CD14-positive monocyte (primary cell): Measurements from ENCODE around the gene ARCN1. TPM values are rescaled to one million over a fixed set of nuclear protein-coding genes. Genes with fewer than 3 reads are reported as not detected.
"Not testable (repeated sequence)": the region's sequence is repeated elsewhere in the genome, so short reads cannot be mapped to it uniquely, and the experiment has no call there.

Experiments used
- DNase-seq, 3 donors: peaks; one replicate each; pipeline ENCODE4 v3.0.0-alpha.2; 2011 to 2022
- H2AFZ ChIP-seq: 2 replicates; pipeline ENCODE4 v1.6.0; 2012; ENCODE audit warnings: mild to moderate bottlenecking, low read depth, low read length, inconsistent platforms; ENCODE audit not compliant: insufficient read depth, poor library complexity, severe bottlenecking
- H3K27ac ChIP-seq, 2 donors: 1 replicate in 1 of 2; 2 replicates in 1 of 2; pipeline ENCODE4 v1.5.1; 2012 to 2013; ENCODE audit warnings: low read length in 2 of 2, control low read depth in 1 of 2, inconsistent platforms in 1 of 2, low read depth in 1 of 2, mild to moderate bottlenecking in 1 of 2
- H3K27me3 ChIP-seq, 2 donors: one replicate each; pipeline versions ENCODE4 v1.6.0 to v1.6.1; 2011 to 2013; ENCODE audit warnings: low read length in 2 of 2; ENCODE audit not compliant: control insufficient read depth in 2 of 2, insufficient read depth in 2 of 2
- H3K36me3 ChIP-seq, 2 donors: replicated peaks in 1 of 2; 1 replicate in 1 of 2; 2 replicates in 1 of 2; pipeline versions ENCODE4 v1.5.1 to v1.6.1; 2012 to 2013; ENCODE audit warnings: low read length in 2 of 2, control low read depth in 1 of 2, inconsistent platforms in 1 of 2, mild to moderate bottlenecking in 1 of 2; ENCODE audit not compliant: insufficient read depth in 2 of 2, control insufficient read depth in 1 of 2
- H3K4me1 ChIP-seq, 2 donors: 1 replicate in 1 of 2; 2 replicates in 1 of 2; pipeline versions ENCODE4 v1.5.1 to v1.6.1; 2012 to 2013; ENCODE audit warnings: low read length in 2 of 2, control low read depth in 1 of 2, inconsistent platforms in 1 of 2, mild to moderate bottlenecking in 1 of 2, moderate library complexity in 1 of 2; ENCODE audit not compliant: insufficient read depth in 2 of 2, control insufficient read depth in 1 of 2
- H3K4me2 ChIP-seq: replicated peaks from 2 replicates; pipeline ENCODE3; 2012; ENCODE audit warnings: low read length, moderate library complexity, mild to moderate bottlenecking; ENCODE audit not compliant: poor library complexity, severe bottlenecking; ENCODE audit errors: extremely low read depth
- H3K4me3 ChIP-seq, 3 experiments: fragments of 200-600 bp in 1 of 3; sonication (generic) in 1 of 3; replicated peaks in 1 of 3; 1 replicate in 2 of 3; 2 replicates in 1 of 3; pipeline ENCODE4 v1.5.1; 2011 to 2013; ENCODE audit warnings: low read length in 3 of 3, mild to moderate bottlenecking in 3 of 3, control low read depth in 2 of 3, low read depth in 2 of 3, inconsistent platforms in 1 of 3, moderate library complexity in 1 of 3
- H3K79me2 ChIP-seq: 2 replicates; pipeline ENCODE4 v1.6.0; 2012; ENCODE audit warnings: mild to moderate bottlenecking, control low read depth, inconsistent platforms, low read length, moderate library complexity; ENCODE audit not compliant: insufficient read depth
- H3K9ac ChIP-seq: 2 replicates; pipeline ENCODE4 v1.6.0; 2017; ENCODE audit warnings: low read length, mild to moderate bottlenecking; ENCODE audit not compliant: insufficient read depth, poor library complexity, severe bottlenecking
- H3K9me3 ChIP-seq, 2 donors: replicated peaks in 1 of 2; 1 replicate in 1 of 2; 2 replicates in 1 of 2; pipeline versions ENCODE4 v1.5.1 to v1.6.1; 2012 to 2013; ENCODE audit warnings: low read length in 2 of 2, control low read depth in 1 of 2; ENCODE audit not compliant: control insufficient read depth in 1 of 2, insufficient read depth in 1 of 2
- H4K20me1 ChIP-seq: 2 replicates; pipeline ENCODE4 v1.6.0; 2012; ENCODE audit warnings: mild to moderate bottlenecking, low read length, control low read depth, moderate library complexity; ENCODE audit not compliant: insufficient read depth
- H3K27ac Mint-ChIP-seq, 7 donors: one replicate each; pipeline ENCODE4 v1.8.0; 2020; ENCODE audit warnings: mild to moderate bottlenecking in 7 of 7, mixed read lengths in 7 of 7, moderate library complexity in 6 of 7, inconsistent platforms in 2 of 7
- H3K27me3 Mint-ChIP-seq, 3 donors: one replicate each; pipeline ENCODE4 v1.8.0; 2021 to 2022; ENCODE audit warnings: low read depth in 3 of 3, mild to moderate bottlenecking in 3 of 3, mixed read lengths in 3 of 3, moderate library complexity in 3 of 3, inconsistent platforms in 1 of 3
- H3K36me3 Mint-ChIP-seq, 2 donors: one replicate each; pipeline ENCODE4 v1.8.0; 2020; ENCODE audit warnings: mixed read lengths in 2 of 2, inconsistent platforms in 1 of 2, mild to moderate bottlenecking in 1 of 2
- H3K4me1 Mint-ChIP-seq: one replicate; pipeline ENCODE4 v1.8.0; 2020; ENCODE audit warnings: mild to moderate bottlenecking, mixed read lengths
- H3K4me3 Mint-ChIP-seq, 2 donors: one replicate each; pipeline ENCODE4 v1.8.0; 2020; ENCODE audit warnings: mild to moderate bottlenecking in 2 of 2, mixed read lengths in 2 of 2, moderate library complexity in 1 of 2
- H3K9me3 Mint-ChIP-seq, 7 donors: one replicate each; pipeline ENCODE4 v1.8.0; 2020 to 2022; ENCODE audit warnings: mixed read lengths in 7 of 7, mild to moderate bottlenecking in 6 of 7, moderate library complexity in 6 of 7, inconsistent platforms in 2 of 7
- CTCF ChIP-seq: fragments of 200-600 bp; IDR thresholded peaks from one replicate; pipeline ENCODE4 v1.8.0; 2022; ENCODE audit warnings: antibody characterized with exemption, mild to moderate bottlenecking
- WGBS: methylation state at CpG from one replicate; pipeline ENCODE4 v1.1.5; 2013; ENCODE audit warnings: missing lambda C conversion rate; ENCODE audit not compliant: insufficient coverage; 5-methylcytosine and 5-hydroxymethylcytosine counted together
- intact Hi-C, 2 donors: fragments of 100-400 bp; cut with micrococcal nuclease; formaldehyde crosslinking; loops; one replicate each; pipeline versions ENCODE4 v1.15.0 to v1.15.1; 2023
- polyA plus RNA-seq, 3 donors: library from polyadenylated mRNA; depleted of rRNA in 1 of 3; unstranded in 2 of 3; stranded (reverse) in 1 of 3; fragments of 300-500 nt in 2 of 3; fragments of >200 nt in 1 of 3; fragmentation: Illumina TruSeq in 2 of 3; gene quantifications; 1 replicate in 2 of 3; 2 replicates in 1 of 3; pipeline ENCODE4 v1.2.3, GENCODE V29; 2012 to 2021

The ARCN1 gene
- polyA plus RNA-seq, 3 donors, result 36.1 to 101 (median 79.7) TPM

GRCh38 chr11:118569670-118570069 is 2.5 kb upstream of the ARCN1 start:
- Histone ChIP-seq H3K27me3 (no peaks in the 10 kb centered on the region), H3K9me3 (no peaks in the 10 kb centered on the region), H4K20me1 (peaks cover 12% of the 10 kb centered on the region), H3K4me3 (no peak overlapping the region), H3K36me3 (no peaks in the 10 kb centered on the region), H3K27ac (no peak overlapping the region), H3K4me1 (peaks cover 23 to 33% of the 10 kb centered on the region in 2 donors), H3K9ac (no peak overlapping the region), H2AFZ (no peak overlapping the region), H3K4me2 (no peak overlapping the region), H3K79me2 (peaks cover 29% of the 10 kb centered on the region)
- H3K36me3 Mint-ChIP-seq, result no peaks in the 10 kb centered on the region
- no peak overlapping the region for H3K27ac Mint-ChIP-seq
- no peaks in the 10 kb centered on the region for H3K27me3 Mint-ChIP-seq
- no peaks in the 10 kb centered on the region for H3K9me3 Mint-ChIP-seq
- no peak overlapping the region for H3K4me3 Mint-ChIP-seq
- peaks cover 31% of the 10 kb centered on the region for H3K4me1 Mint-ChIP-seq
- DNase-seq, result no peak
- WGBS, result 100% methylated on average over 2 of the region's 2 CpGs
- no peak for TF ChIP-seq CTCF
- intact Hi-C loops, result no loop called here

GRCh38 chr11:118570787-118571186 is 1.4 kb upstream of the ARCN1 start:
- intact Hi-C loops, result no loop called here
- H3K4me1 Mint-ChIP-seq, result peaks cover 34% of the 10 kb centered on the region
- no peak overlapping the region for H3K27ac Mint-ChIP-seq
- DNase-seq, result no peak
- H3K79me2 ChIP-seq, result peaks cover 40% of the 10 kb centered on the region
- no peaks in the 10 kb centered on the region for H3K27me3 ChIP-seq
- H3K36me3 Mint-ChIP-seq, result peaks cover 0 to 3% of the 10 kb centered on the region in 2 donors
- H3K4me3 ChIP-seq, result no peak overlapping the region
- TF ChIP-seq CTCF, result no peak
- peaks cover 23% of the 10 kb centered on the region for H4K20me1 ChIP-seq
- H3K4me1 ChIP-seq, result peaks cover 16 to 33% of the 10 kb centered on the region in 2 donors
- H3K9ac ChIP-seq, result no peak overlapping the region
- H3K4me3 Mint-ChIP-seq, result no peak overlapping the region
- no peaks in the 10 kb centered on the region for H3K9me3 Mint-ChIP-seq
- H3K4me2 ChIP-seq, result no peak overlapping the region
- H3K27me3 Mint-ChIP-seq, result no peaks in the 10 kb centered on the region
- no peak overlapping the region for H3K27ac ChIP-seq
- no CpG with 5 or more reads among the region's 1 CpG for whole genome bisulfite sequencing
- H3K9me3 ChIP-seq, result no peaks in the 10 kb centered on the region
- no peak overlapping the region for H2AFZ ChIP-seq
- peaks cover 0 to 6% of the 10 kb centered on the region in 2 donors for H3K36me3 ChIP-seq

- H3K4me1 Mint-ChIP-seq, result peaks cover 38% of the 10 kb centered on the region
- H3K9me3 Mint-ChIP-seq, intact Hi-C loops, H3K36me3 Mint-ChIP-seq, H3K9me3 ChIP-seq, DNase-seq, H3K27me3 ChIP-seq, H3K27me3 Mint-ChIP-seq, H3K36me3 ChIP-seq: not testable (repeated sequence)
- Histone ChIP-seq H3K27ac (peak overlapping the region; percentile 89 to 99), H3K4me1 (peaks cover 16 to 33% of the 10 kb centered on the region in 2 donors), H2AFZ (peak overlapping the region; percentile 91), H3K4me3 (peak overlapping the region; percentile 84 to 99 (median 87)), H3K9ac (peak overlapping the region; percentile 100), H3K4me2 (peak overlapping the region; percentile 94), H4K20me1 (peaks cover 32% of the 10 kb centered on the region), H3K79me2 (peaks cover 49% of the 10 kb centered on the region)
- peak overlapping the region; percentile 63 to 98 (median 95) for H3K27ac Mint-ChIP-seq
- peak overlapping the region; percentile 94 to 97 for H3K4me3 Mint-ChIP-seq
- WGBS, result 4% methylated on average over 4 of the region's 15 CpGs
These were observed 528 bp upstream of the ARCN1 start for GRCh38 chr11:118571701-118572060.
